NCI-H345 treated with DMSO at 0.1 percent for 48 hours (cell line): ENCODE data around the gene DHRS2.
"Not testable (repeated sequence)": the region's sequence is repeated elsewhere in the genome, so short reads cannot be mapped to it uniquely, and the experiment has no call there.

ENCODE experiments used
- DNase-seq: peaks from one replicate; lab custom pipeline; 2025; ENCODE audit not compliant: unreplicated experiment; lab: John Stamatoyannopoulos, UW

The DHRS2 gene

GRCh38 chr14:23675906-23676305, 39.7 kb downstream of the DHRS2 start:
- DNase-seq = no peak

GRCh38 chr14:23681337-23681736, 45.2 kb downstream of the DHRS2 start:
- no peak for DNase-seq

GRCh38 chr14:23689709-23690514, 53.7 kb downstream of the DHRS2 start:
- not testable (repeated sequence) for DNase-seq

- no peak for DNase-seq
Measured at GRCh38 chr14:23692416-23692815, 56.3 kb downstream of the DHRS2 start.

- DNase-seq = no peak
Measured at GRCh38 chr14:23693252-23693775, 57.1 kb downstream of the DHRS2 start.

GRCh38 chr14:23694085-23694948, 58.2 kb downstream of the DHRS2 start:
- DNase-seq = no peak
